Measurements from ENCODE around the gene PNPLA2. TPM values are rescaled to one million over a fixed set of nuclear protein-coding genes. Genes with fewer than 3 reads are reported as not detected.

The PNPLA2 gene
- total RNA-seq, 1 donor from 2014 or later, result 143 TPM

DNA sequence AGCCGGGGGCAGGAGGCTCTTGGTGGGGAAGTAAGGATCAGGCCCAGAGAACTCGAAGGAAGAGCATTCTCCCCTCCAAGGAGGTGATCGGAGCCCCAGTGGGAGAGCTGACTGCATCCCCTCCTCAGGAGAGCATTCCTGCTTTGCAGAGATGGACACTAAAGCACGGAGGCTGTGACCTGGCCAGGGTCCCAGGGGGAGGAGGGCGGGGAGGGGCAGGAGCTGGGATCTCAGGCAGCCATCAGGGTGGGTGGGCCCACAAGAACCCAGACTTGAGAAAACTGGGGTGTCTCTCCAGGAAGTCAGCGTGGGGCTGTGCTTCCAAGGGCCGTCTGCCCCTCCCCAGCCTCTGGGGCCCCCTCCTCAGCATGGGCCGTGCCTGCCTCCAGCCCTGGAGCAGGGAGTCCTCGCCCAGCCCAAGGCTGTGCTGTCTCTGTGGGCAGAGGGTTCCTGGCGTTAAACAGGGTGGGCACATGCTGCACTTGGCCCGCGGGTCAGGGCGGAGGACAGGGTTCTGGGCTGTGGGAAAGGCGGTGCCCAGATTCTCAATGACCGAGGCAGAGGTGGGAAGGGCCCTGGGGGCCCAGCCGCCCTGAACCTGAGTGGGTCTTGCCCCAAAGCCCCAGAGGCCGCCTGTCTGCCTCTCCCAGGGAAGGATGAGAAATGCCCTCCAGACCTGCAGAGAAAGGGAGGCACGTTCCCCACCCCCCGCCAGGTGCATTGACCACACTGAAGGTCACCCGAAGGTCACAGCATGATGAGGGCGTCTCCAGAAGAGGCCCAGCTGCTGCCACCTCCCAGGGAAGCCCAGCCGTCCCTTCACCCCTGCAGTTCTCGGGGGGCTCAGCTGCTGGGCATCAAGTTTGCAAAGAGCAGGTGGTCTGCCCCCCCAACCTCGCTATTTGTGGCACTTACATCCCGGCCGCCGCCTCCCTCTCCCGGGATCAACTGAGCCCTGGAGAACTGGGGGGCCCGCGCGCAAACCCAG, 29.5 kb upstream of the PNPLA2 start:
- H3K27me3 ChIP-seq, result no peaks in the 10 kb centered on the region
- DNase-seq, result no peak
- H3K4me1 ChIP-seq, result no peaks in the 10 kb centered on the region
- TF ChIP-seq, protein P1, sequence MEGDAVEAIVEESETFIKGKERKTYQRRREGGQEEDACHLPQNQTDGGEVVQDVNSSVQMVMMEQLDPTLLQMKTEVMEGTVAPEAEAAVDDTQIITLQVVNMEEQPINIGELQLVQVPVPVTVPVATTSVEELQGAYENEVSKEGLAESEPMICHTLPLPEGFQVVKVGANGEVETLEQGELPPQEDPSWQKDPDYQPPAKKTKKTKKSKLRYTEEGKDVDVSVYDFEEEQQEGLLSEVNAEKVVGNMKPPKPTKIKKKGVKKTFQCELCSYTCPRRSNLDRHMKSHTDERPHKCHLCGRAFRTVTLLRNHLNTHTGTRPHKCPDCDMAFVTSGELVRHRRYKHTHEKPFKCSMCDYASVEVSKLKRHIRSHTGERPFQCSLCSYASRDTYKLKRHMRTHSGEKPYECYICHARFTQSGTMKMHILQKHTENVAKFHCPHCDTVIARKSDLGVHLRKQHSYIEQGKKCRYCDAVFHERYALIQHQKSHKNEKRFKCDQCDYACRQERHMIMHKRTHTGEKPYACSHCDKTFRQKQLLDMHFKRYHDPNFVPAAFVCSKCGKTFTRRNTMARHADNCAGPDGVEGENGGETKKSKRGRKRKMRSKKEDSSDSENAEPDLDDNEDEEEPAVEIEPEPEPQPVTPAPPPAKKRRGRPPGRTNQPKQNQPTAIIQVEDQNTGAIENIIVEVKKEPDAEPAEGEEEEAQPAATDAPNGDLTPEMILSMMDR (IDR thresholded peaks at IDR 0.05), result no peak
- intact Hi-C loops (cut with DNase I), result no loop called here
- H3K9me3 ChIP-seq, result no peaks in the 10 kb centered on the region
- no peak overlapping the region for H3K4me3 ChIP-seq
- no peak overlapping the region for H3K27ac ChIP-seq
- ATAC-seq, result no peak
- peaks cover 7% of the 10 kb centered on the region for H3K36me3 ChIP-seq

GRCh38 chr11:789943-790342, 28.8 kb upstream of the PNPLA2 start, which contains the start of gene CEND1:
TSS of gene CEND1 (minus strand) at chr11:790090. CDS start at chr11:788576, 1,514 bp downstream.
- peaks cover 7% of the 10 kb centered on the region for H3K36me3 ChIP-seq
- no peak within 1 kb of the TSS for H3K27ac ChIP-seq
- TF ChIP-seq, protein P1 (IDR thresholded peaks at IDR 0.05), result no peak
- intact Hi-C loops (cut with DNase I), result no loop called here
- no peaks in the 10 kb centered on the region for H3K9me3 ChIP-seq
- ATAC-seq (peak; percentile 9), DNase-seq (no peak)
- H3K4me3 ChIP-seq, result no peak within 1 kb of the TSS
- H3K27me3 ChIP-seq, result no peaks in the 10 kb centered on the region
- peaks cover under 1% of the 10 kb centered on the region for H3K4me1 ChIP-seq

DNA sequence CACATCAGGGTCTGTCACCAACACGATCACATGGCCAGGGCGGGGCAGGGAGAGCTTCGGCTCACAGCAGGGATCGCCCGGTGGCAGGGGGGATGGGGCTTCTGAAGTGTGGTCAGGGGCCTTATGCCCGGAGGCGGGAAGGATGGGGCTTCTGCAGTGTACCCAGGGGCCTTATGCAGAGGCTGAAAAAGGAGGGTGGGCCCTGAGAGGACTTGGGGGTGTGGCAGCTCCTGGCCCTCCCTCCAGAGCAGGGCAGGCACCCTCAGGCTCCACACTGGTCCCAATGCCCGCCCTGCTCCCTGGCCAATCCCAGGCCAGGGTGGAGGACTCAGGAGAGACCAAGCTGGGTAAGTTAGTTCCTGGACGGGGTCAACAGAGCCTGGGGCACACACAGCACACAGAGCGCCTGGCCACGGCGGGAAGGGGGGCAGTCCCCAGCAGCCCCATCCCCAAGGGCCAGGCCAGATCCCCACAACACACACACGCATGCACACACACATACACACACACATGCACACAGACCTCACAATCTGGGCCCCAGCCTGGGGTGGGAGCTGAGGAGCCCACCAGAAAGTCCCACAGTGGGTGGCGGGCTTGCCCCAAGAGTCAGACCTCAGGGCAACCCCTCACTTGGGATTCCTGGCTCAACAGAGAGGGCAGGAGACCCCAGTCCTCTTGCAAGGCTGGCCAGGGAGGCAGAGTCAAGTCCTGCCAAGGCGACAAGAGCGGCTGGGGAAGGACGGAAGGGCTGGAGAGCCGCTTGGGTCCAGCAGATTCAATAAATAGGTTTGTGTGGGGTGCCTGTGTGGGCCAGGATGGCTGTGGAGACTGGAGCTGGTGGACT, 27.8 kb upstream of the PNPLA2 start:
- no peak for DNase-seq
- intact Hi-C loops (cut with DNase I), result no loop called here
- Histone ChIP-seq H3K27ac (no peak overlapping the region), H3K27me3 (no peaks in the 10 kb centered on the region), H3K4me3 (no peak overlapping the region), H3K4me1 (peaks cover 10% of the 10 kb centered on the region), H3K36me3 (peaks cover 7% of the 10 kb centered on the region), H3K9me3 (no peaks in the 10 kb centered on the region)
- TF ChIP-seq, protein P1 (IDR thresholded peaks at IDR 0.05), result no peak
- no peak for ATAC-seq

DNA sequence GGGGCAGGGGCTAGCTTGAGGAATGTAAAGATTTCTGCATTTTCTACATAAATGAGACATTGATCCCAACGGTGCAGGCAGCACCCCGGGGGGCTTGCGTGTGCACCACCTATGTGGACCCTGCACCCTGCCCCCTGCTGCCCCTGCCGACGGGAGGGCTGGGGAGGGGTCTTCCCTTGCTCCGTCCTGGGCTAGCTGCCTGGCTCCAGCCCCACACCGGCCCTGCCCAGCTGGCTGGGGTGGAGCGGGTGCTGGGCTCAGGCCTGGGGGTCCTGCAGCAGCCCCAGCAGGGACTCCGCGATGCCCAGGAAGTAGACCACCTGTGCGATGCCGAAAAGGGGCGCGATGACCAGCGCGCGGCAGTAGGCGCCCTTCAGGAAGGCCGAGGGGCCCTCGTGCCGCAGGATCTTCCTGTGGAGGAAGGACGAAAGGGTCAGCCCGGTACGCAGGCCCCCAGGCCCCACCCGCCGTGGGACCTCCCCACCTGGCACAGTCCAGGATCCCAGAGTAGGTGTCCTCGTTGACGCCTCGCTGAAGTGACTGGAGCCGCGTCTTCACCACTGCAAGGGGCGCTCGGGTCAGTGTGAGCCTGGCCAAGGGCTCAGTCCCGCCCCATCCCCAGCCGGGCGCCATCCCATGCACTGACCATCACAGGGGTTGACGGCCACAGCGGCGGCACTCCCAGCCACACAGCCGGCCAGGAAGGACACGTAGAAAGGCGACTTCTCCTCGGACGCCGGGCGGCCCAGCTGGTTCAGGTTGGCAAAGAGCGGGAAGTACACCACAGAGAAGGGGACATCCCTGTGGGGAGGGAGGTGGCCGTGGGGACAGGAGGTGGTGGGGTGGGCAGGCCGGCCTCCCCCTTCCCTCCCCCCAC, 26.8 kb upstream of the PNPLA2 start:
- DNase-seq (no peak), ATAC-seq (no peak)
- Histone ChIP-seq H3K4me3 (no peak overlapping the region), H3K36me3 (peaks cover 7% of the 10 kb centered on the region), H3K27ac (no peak overlapping the region), H3K27me3 (no peaks in the 10 kb centered on the region), H3K9me3 (no peaks in the 10 kb centered on the region), H3K4me1 (peaks cover 17% of the 10 kb centered on the region)
- intact Hi-C loops (cut with DNase I), result no loop called here
- TF ChIP-seq, protein P1 (IDR thresholded peaks at IDR 0.05), result no peak

DNA sequence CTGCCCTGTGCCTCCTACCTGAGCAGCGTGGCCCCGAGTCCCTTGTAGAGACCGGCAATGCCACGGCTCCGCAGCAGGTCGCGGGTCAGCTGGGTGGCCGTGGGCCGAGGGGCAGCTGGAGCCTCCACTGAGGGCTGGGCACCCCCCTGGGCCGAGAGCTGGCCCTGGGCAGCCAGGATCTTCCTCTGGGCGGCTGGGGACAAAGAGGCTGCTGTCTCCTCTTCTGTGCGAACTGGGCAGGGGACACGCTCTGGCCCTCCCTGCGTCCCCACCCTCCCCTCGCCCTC, 26.2 kb upstream of the PNPLA2 start:
- H3K9me3 ChIP-seq, result no peaks in the 10 kb centered on the region
- H3K27me3 ChIP-seq, result no peaks in the 10 kb centered on the region
- TF ChIP-seq, protein P1 (IDR thresholded peaks at IDR 0.05), result no peak
- H3K4me1 ChIP-seq, result peaks cover 22% of the 10 kb centered on the region
- DNase-seq (no peak), ATAC-seq (no peak)
- H3K4me3 ChIP-seq, result no peak overlapping the region
- no peak overlapping the region for H3K27ac ChIP-seq
- intact Hi-C loops (cut with DNase I), result no loop called here
- peaks cover 7% of the 10 kb centered on the region for H3K36me3 ChIP-seq

Data from upper lobe of right lung (tissue), 1 donor.